ENCODE data around the gene CCDC28A.

The CCDC28A gene

GRCh38 chr6:138734585-138734984 is 39.0 kb upstream of the CCDC28A start:
- no peak for TF ChIP-seq CTCF (IDR thresholded peaks at IDR 0.05; ENCODE audit: borderline replicate concordance, insufficient read depth, low read depth, low read length)

GRCh38 chr6:138736640-138737039 is 36.9 kb upstream of the CCDC28A start:
- no peak overlapping the region for H3K4me3 ChIP-seq (ENCODE audit: low read depth, low read length)

More at GRCh38 chr6:138734585-138734984, 39.0 kb upstream of the CCDC28A start:
- H3K4me3 ChIP-seq (ENCODE audit: low read depth, low read length), result no peak overlapping the region

GRCh38 chr6:138752017-138752416 is 21.6 kb upstream of the CCDC28A start:
- no peak for TF ChIP-seq CTCF (IDR thresholded peaks at IDR 0.05; ENCODE audit: borderline replicate concordance, insufficient read depth, low read depth, low read length)
- no peak overlapping the region for H3K4me3 ChIP-seq (ENCODE audit: low read depth, low read length)

More at GRCh38 chr6:138736640-138737039, 36.9 kb upstream of the CCDC28A start:
- no peak for TF ChIP-seq CTCF (IDR thresholded peaks at IDR 0.05; ENCODE audit: borderline replicate concordance, insufficient read depth, low read depth, low read length)

GRCh38 chr6:138757136-138757535 is 16.4 kb upstream of the CCDC28A start:
- no peak overlapping the region for H3K4me3 ChIP-seq (ENCODE audit: low read depth, low read length)
- no peak for TF ChIP-seq CTCF (IDR thresholded peaks at IDR 0.05; ENCODE audit: borderline replicate concordance, insufficient read depth, low read depth, low read length)

- peak; percentile 17; the same call in 1 of the 2 replicates for TF ChIP-seq CTCF (IDR thresholded peaks at IDR 0.05; ENCODE audit: borderline replicate concordance, insufficient read depth, low read depth, low read length)
- H3K4me3 ChIP-seq (ENCODE audit: low read depth, low read length), result no peak overlapping the region
Measured at GRCh38 chr6:138765896-138766655, 7.5 kb upstream of the CCDC28A start.

GRCh38 chr6:138769102-138769676 is 4.4 kb upstream of the CCDC28A start:
- H3K4me3 ChIP-seq (ENCODE audit: low read depth, low read length), result no peak overlapping the region
- no peak for TF ChIP-seq CTCF (IDR thresholded peaks at IDR 0.05; ENCODE audit: borderline replicate concordance, insufficient read depth, low read depth, low read length)
